OCI-LY7 (cell line): ENCODE measurements around the gene RHO.

Experiments
- EZH2phosphoT487 ChIP-seq: fragments of 200-600 bp; sonication (generic); IDR thresholded peaks from 2 replicates; pipeline ENCODE4 v1.6.1; 2018; ENCODE audit warnings: low read depth, borderline replicate concordance, mild to moderate bottlenecking, mixed run types, antibody characterized with exemption, low read length, moderate library complexity, mixed read lengths
- TF ChIP-seq, protein P1 (sequence below): fragments of 200-600 bp; sonication (generic); conservative IDR thresholded peaks from 2 replicates; pipeline ENCODE4 v1.5.1; 2014; ENCODE audit warnings: mild to moderate bottlenecking, antibody characterized with exemption, low read length, moderate library complexity, mixed read lengths

DNA sequence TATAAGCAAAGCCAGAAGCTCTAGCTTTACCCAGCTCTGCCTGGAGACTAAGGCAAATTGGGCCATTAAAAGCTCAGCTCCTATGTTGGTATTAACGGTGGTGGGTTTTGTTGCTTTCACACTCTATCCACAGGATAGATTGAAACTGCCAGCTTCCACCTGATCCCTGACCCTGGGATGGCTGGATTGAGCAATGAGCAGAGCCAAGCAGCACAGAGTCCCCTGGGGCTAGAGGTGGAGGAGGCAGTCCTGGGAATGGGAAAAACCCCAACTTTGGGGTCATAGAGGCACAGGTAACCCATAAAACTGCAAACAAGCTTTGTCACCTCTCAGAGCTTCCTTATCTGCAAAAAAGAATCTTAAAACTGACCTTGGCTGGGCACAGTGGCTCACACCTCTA is 6.6 kb downstream of the RHO start:
- TF ChIP-seq, protein P1, sequence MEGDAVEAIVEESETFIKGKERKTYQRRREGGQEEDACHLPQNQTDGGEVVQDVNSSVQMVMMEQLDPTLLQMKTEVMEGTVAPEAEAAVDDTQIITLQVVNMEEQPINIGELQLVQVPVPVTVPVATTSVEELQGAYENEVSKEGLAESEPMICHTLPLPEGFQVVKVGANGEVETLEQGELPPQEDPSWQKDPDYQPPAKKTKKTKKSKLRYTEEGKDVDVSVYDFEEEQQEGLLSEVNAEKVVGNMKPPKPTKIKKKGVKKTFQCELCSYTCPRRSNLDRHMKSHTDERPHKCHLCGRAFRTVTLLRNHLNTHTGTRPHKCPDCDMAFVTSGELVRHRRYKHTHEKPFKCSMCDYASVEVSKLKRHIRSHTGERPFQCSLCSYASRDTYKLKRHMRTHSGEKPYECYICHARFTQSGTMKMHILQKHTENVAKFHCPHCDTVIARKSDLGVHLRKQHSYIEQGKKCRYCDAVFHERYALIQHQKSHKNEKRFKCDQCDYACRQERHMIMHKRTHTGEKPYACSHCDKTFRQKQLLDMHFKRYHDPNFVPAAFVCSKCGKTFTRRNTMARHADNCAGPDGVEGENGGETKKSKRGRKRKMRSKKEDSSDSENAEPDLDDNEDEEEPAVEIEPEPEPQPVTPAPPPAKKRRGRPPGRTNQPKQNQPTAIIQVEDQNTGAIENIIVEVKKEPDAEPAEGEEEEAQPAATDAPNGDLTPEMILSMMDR: no peak
- TF ChIP-seq EZH2phosphoT487: no peak
